Mucosa of gallbladder (tissue), 1 donor: ENCODE results near the gene VKORC1L1. TPM values are rescaled to one million over a fixed set of nuclear protein-coding genes. Genes with fewer than 3 reads are reported as not detected.
"Not testable (repeated sequence)": the region's sequence is repeated elsewhere in the genome, so short reads cannot be mapped to it uniquely, and the experiment has no call there.

Experiments
- DNase-seq: peaks from one replicate; pipeline ENCODE4 v3.0.0-alpha.2; 2020; ENCODE audit warnings: low spot score
- total RNA-seq: library from RNA; stranded (reverse); gene quantifications from one replicate; pipeline ENCODE4 v1.2.1, GENCODE V29; 2021
- donor health status: DM: no; HTN: no; CAD: no.

VKORC1L1 gene
- total RNA-seq, 1 donor from 2014 or later: 19.6 TPM

GRCh38 chr7:65937296-65937695 lies 64.4 kb downstream of the VKORC1L1 start:
- no peak for DNase-seq

- DNase-seq: no peak
Observed at GRCh38 chr7:65938336-65938895, 65.5 kb downstream of the VKORC1L1 start.

GRCh38 chr7:65945787-65946186 lies 72.9 kb downstream of the VKORC1L1 start:
- DNase-seq: not testable (repeated sequence)

- no peak for DNase-seq
Observed at GRCh38 chr7:65946904-65947303, 74.0 kb downstream of the VKORC1L1 start.

DNA sequence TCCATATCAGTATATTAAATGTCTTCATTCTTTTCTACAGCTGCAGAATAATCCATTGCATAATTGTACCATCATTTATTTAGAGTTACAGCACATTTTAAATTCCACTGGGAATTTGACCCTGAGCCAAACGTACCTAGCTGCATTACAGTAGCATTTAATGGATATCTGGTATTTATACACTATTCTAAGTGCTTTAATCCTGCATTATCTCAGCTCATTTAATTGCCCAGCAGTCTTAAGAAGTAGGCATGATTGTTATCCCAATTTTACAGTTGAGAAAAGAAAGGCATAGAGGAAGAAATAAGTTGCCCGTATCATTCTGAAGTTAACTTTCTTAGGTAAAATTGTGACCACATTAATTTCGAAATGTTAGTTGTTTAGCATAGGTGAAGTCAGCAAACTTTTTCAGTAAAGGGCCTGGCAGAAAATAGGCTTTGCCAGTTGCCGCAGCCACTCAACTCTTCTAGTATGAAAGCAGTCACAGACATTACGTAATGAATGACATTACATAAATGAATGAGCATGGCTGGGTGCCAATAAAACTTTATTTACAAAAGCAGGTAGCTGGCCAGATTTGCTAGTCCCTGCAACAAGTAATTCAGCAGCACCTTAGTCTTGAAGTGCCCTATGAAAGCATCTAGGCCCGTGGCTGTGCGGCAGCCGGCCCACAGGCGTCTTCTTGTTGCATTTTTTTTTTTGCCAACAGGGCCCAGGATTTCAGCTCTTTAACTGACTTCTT lies 79.1 kb downstream of the VKORC1L1 start:
- no peak for DNase-seq

GRCh38 chr7:65953001-65953720 lies 80.3 kb downstream of the VKORC1L1 start:
- no peak for DNase-seq

DNA sequence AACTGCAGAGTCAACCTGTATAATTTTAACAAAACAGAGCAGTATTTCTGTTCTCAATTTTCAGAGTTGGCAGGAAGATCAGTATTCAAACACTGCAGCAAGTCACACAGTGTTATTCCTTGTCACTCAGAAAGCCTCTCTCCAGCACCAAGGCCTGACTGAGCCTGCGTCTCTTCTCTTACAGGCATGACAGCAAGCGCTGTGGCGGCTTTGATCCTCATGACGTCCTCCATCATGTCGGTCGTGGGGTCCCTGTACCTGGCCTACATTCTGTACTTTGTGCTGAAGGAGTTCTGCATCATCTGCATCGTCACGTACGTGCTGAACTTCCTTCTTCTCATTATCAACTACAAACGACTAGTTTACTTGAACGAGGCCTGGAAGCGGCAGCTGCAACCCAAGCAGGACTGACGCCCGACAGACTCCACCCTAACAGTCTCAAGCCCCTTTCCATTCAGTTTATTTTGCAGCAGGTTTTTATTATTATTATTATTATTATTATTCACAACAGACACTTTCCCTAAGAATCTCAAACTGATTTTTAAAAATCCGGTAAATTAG lies 81.1 kb downstream of the VKORC1L1 start:
- DNase-seq: no peak

GRCh38 chr7:65955718-65956117 lies 82.8 kb downstream of the VKORC1L1 start:
- DNase-seq: no peak

DNA sequence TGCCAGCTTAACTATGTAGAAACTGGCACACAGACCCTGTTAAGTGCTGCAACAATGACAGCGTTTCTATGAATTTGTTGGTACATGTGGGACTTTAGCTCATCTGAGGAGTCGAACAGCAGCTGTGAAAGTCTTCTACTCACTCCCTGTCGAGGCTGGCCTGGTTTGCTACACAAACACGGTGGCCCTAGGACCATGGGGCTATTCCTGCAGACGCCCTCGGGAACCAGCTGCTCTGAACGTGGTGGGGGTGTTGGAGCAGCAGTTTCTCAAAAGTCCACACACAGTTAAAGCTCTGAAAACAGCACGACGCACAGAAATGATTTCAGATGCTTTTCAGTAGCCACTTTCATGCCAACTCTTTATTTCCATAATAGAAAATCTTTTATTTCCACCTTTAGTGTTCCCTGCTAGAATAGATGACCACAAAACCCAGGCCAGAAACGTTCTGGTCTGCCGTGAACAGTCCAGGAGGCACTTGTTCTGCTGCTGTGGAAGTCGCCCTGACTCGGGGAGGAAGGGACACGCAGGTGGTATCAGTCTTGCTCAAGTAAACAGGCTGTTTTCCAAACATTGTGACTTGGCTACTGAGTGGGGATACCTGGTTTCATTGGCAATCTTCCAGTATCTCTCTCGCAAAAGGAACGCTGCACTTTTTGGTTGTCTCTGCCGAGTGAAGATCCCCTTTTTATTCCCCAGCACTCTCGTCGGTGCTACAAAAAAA lies 87.6 kb downstream of the VKORC1L1 start:
- DNase-seq: no peak

GRCh38 chr7:65962033-65962432 lies 89.2 kb downstream of the VKORC1L1 start:
- no peak for DNase-seq

- not testable (repeated sequence) for DNase-seq
Observed at GRCh38 chr7:65964671-65965070, 91.8 kb downstream of the VKORC1L1 start.

- DNase-seq: no peak
Observed at GRCh38 chr7:65966146-65966545, 93.3 kb downstream of the VKORC1L1 start.

DNA sequence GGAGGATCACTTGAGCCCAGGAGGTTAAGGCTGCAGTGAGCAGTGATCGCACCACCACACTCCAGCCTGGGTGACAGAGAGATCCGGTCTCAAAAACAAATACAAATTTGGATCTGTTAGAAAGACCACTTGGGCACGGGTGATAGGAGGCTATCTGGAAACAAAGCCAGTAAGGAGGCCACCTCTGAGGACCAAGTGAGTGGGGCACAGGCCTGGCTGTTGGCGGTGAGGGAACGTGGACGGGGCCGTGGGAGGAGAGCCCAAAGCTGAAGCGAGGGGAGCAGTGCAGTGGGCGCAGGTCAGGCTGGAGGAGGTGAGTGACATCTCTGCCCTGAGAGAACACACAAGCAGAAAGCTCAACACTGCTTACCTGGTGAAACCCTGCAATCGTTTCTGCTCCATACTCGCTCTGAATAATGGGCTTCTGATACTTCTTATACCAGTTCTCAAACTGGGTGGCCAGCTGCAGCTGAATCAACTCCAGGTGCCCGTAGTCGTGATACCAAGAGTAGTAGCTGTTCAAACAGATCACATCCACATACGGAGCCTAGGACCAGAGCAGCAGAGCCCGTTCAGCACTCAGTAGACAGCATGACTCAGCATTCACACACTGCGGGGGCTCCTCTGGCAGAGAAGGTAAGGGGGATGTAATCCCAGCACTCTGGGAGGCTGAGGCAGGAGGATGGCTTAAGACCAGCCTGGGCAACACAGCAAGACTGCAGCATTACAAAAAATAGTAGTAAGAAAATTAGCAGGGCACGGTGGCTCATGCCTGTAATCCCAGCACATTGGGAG lies 94.7 kb downstream of the VKORC1L1 start:
- DNase-seq: no peak

DNA sequence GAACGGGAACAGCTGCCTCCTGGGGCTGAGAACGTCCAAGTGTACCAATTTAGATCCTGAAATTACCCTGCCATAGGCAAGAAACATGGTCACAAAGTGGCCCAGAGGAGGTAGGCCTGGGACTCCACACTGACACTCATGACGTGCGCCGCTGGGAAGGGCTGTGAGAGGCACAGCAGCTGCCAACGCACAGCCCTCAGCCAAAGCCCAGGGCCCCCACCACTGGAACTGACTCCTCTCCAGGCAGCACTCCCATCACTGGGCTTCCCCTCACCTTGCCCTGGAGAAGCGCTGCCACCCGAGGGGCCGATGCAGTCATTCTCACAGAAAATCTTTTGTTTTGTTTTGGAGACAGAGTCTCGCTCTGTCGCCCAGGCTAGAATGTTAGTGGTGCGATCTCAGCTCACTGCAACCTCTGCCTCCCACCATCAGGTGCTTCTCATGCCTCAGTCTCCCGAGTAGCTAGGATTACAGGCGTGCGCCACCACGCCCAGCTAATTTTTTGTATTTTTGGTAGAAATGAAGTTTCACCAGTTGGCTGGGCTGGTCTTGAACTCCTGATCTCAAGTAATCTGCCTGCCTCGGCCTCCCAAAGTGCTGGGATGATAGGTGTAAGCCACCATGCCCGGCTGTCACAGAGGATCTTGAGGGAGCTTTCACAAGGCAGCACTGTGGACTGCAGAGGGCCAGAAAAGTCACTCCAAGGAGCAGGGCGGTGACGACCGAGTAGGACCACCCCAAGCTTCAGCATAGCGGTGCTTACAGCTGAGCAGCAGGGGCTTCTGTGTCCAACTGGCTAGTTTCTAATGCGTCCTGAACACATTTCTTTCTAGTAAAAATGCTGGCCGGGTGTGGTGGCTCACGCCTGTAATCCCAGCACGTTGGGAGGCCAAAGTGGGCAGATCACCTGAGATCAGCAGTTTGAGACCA lies 95.6 kb downstream of the VKORC1L1 start:
- DNase-seq: no peak

GRCh38 chr7:65971021-65971420 lies 98.1 kb downstream of the VKORC1L1 start:
- no peak for DNase-seq

DNA sequence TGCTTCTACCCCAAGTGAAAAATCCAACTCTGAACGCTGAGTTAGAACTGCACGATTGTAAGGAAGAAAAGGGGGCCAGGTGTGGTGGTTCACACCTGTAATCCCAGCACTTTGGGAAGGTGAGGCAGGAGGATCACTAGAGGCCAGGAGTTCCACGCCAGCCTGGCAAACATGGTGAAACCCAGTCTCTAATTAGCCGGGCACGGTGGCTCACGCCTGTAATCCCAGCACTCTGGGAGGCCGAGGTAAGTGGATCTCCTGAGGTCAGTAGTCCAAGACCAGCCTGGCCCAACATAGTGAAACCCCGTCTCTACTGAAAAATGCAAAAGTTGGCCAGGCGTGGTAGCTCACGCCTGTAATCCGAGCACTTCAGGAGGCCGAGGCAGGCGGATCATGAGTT lies 100.1 kb downstream of the VKORC1L1 start:
- DNase-seq: no peak

GRCh38 chr7:65974191-65974801 lies 101.4 kb downstream of the VKORC1L1 start:
- no peak for DNase-seq

DNA sequence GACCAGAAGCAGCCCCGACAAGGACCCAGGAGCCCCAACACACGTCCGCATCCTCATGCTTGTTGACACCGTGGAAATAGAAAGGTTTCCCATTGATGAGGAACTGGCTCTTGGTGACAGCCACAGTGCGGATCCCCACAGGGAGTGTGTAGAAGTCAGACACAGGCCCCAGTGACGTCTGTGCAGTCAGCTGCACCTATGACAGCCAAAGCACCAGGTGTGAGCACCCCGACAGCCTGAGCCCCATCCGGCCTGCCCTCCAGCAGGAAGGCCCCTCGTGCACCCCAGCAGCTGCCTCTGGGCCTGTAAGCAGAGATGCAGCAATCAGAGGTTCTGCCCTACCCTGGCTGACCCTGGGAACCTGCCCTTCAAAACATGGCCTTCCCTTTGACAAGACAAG lies 102.0 kb downstream of the VKORC1L1 start:
- DNase-seq: no peak

DNA sequence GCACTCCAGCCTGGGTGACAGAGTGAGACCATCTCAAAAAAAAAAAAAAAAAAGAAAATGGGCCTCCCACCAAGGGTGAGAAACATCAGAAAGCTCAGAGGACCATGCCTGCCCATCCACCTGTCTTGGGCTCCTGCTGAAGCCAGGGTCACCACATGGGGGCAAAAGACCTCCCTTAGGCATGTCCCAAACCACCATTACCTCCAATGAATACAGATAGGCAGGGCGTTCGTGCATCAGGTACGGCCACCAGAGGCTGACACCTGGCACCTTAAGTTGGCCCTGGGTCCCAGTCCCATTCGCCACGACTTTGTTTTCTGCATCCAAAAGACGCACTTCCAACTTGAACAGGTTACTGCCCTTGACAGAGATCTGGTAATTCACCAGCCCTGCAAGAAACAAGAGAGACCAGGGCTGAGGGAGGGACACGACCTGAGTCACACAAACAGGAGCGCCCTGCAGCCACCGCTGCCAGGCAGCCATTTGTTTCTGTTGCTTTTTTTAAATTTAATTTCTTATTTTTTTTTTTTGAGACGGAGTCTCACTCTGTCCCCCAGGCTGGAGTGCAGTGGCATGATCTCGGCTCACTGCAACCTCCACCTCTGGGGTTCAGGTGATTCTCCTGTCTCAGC lies 103.1 kb downstream of the VKORC1L1 start:
- no peak for DNase-seq
